ENCODE measurements around the gene DIP2C. TPM values are rescaled to one million over a fixed set of nuclear protein-coding genes. Genes with fewer than 3 reads are reported as not detected.
A peak's percentile ranks its signal among the peaks of the same experiment; 100 is the strongest.
"Not testable (repeated sequence)": the region's sequence is repeated elsewhere in the genome, so short reads cannot be mapped to it uniquely, and the experiment has no call there.

The DIP2C gene
- total and polyA plus RNA-seq, 4 donors = 6.4 to 40.2 (median 23.8) TPM

- not testable (repeated sequence) for ATAC-seq (ENCODE audit: low FRiP score); H3K4me1 ChIP-seq (ENCODE audit: control insufficient read depth in 1 of 2, insufficient read depth in 2 of 2, low read length in 2 of 2)
- WGBS, 2 donors = 79 to 89% methylated on average over 2 of the region's 2 CpGs
These were observed 157.1 kb downstream of the DIP2C start for GRCh38 chr10:532331-532730.

GRCh38 chr10:531541-531940 lies 157.9 kb downstream of the DIP2C start:
- no peaks in the 10 kb centered on the region for H3K27me3 ChIP-seq (ENCODE audit: control insufficient read depth in 1 of 2, insufficient read depth in 2 of 2, low read length in 1 of 2)
- H3K4me1 ChIP-seq (ENCODE audit: control insufficient read depth in 1 of 2, insufficient read depth in 2 of 2, low read length in 2 of 2) = no peaks in the 10 kb centered on the region
- no peak overlapping the region for H3K4me3 ChIP-seq (ENCODE audit: low read length in 2 of 2)
- ATAC-seq (ENCODE audit: low FRiP score) (no peak), DNase-seq (peak in 1 of 2 donors; percentile 33)
- 90 to 93% methylated on average over 18 of the region's 18 CpGs for WGBS, 2 donors
- intact Hi-C loops (cut with DNase I) = no loop called here
- no peaks in the 10 kb centered on the region for H3K9me3 ChIP-seq (ENCODE audit: control insufficient read depth, low read length)
- H3K27ac ChIP-seq (ENCODE audit: low read depth in 1 of 2, low read length in 2 of 2) = no peak overlapping the region
- H3K36me3 ChIP-seq (ENCODE audit: control insufficient read depth in 1 of 2, insufficient read depth in 2 of 2, low read length in 1 of 2) = no peaks in the 10 kb centered on the region

More at GRCh38 chr10:532331-532730, 157.1 kb downstream of the DIP2C start:
- H3K4me3 ChIP-seq (ENCODE audit: low read length in 2 of 2); H3K9me3 ChIP-seq (ENCODE audit: control insufficient read depth, low read length); DNase-seq; H3K27ac ChIP-seq (ENCODE audit: low read depth in 1 of 2, low read length in 2 of 2); H3K36me3 ChIP-seq (ENCODE audit: control insufficient read depth in 1 of 2, insufficient read depth in 2 of 2, low read length in 1 of 2); H3K27me3 ChIP-seq (ENCODE audit: control insufficient read depth in 1 of 2, insufficient read depth in 2 of 2, low read length in 1 of 2); intact Hi-C loops (cut with DNase I): not testable (repeated sequence)

- H3K4me3 ChIP-seq (ENCODE audit: low read length in 2 of 2) = no peak overlapping the region
- DNase-seq (peak in 1 of 2 donors; percentile 69), ATAC-seq (ENCODE audit: low FRiP score) (no peak)
- no peaks in the 10 kb centered on the region for H3K36me3 ChIP-seq (ENCODE audit: control insufficient read depth in 1 of 2, insufficient read depth in 2 of 2, low read length in 1 of 2)
- 86 to 91% methylated on average over 16 of the region's 16 CpGs for WGBS, 2 donors
- intact Hi-C loops (cut with DNase I) = no loop called here
- no peaks in the 10 kb centered on the region for H3K9me3 ChIP-seq (ENCODE audit: control insufficient read depth, low read length)
- H3K27me3 ChIP-seq (ENCODE audit: control insufficient read depth in 1 of 2, insufficient read depth in 2 of 2, low read length in 1 of 2) = no peaks in the 10 kb centered on the region
- no peaks in the 10 kb centered on the region for H3K4me1 ChIP-seq (ENCODE audit: control insufficient read depth in 1 of 2, insufficient read depth in 2 of 2, low read length in 2 of 2)
- no peak overlapping the region for H3K27ac ChIP-seq (ENCODE audit: low read depth in 1 of 2, low read length in 2 of 2)
These were observed 158.8 kb downstream of the DIP2C start for GRCh38 chr10:530717-531116.

- Histone ChIP-seq H3K36me3 (ENCODE audit: control insufficient read depth in 1 of 2, insufficient read depth in 2 of 2, low read length in 1 of 2) (no peaks in the 10 kb centered on the region), H3K4me3 (ENCODE audit: low read length in 2 of 2) (no peak overlapping the region), H3K27ac (ENCODE audit: low read depth in 1 of 2, low read length in 2 of 2) (no peak overlapping the region), H3K4me1 (ENCODE audit: control insufficient read depth in 1 of 2, insufficient read depth in 2 of 2, low read length in 2 of 2) (no peaks in the 10 kb centered on the region), H3K9me3 (ENCODE audit: control insufficient read depth, low read length) (no peaks in the 10 kb centered on the region), H3K27me3 (ENCODE audit: control insufficient read depth in 1 of 2, insufficient read depth in 2 of 2, low read length in 1 of 2) (no peaks in the 10 kb centered on the region)
- 92 to 93% methylated on average over 27 of the region's 27 CpGs for WGBS, 2 donors
- peak in 1 of 2 donors; percentile 62 for DNase-seq
- intact Hi-C loops (cut with DNase I) = no loop called here
- no peak for ATAC-seq (ENCODE audit: low FRiP score)
These were observed 159.8 kb downstream of the DIP2C start for GRCh38 chr10:529468-530230.

- ATAC-seq (ENCODE audit: low FRiP score) (no peak), DNase-seq (peak in 1 of 2 donors; percentile 49)
- intact Hi-C loops (cut with DNase I) = no loop called here
- Histone ChIP-seq H3K4me3 (ENCODE audit: low read length in 2 of 2) (no peak overlapping the region), H3K27me3 (ENCODE audit: control insufficient read depth in 1 of 2, insufficient read depth in 2 of 2, low read length in 1 of 2) (no peaks in the 10 kb centered on the region), H3K9me3 (ENCODE audit: control insufficient read depth, low read length) (no peaks in the 10 kb centered on the region), H3K27ac (ENCODE audit: low read depth in 1 of 2, low read length in 2 of 2) (no peak overlapping the region), H3K36me3 (ENCODE audit: control insufficient read depth in 1 of 2, insufficient read depth in 2 of 2, low read length in 1 of 2) (no peaks in the 10 kb centered on the region), H3K4me1 (ENCODE audit: control insufficient read depth in 1 of 2, insufficient read depth in 2 of 2, low read length in 2 of 2) (no peaks in the 10 kb centered on the region)
- 89 to 95% methylated on average over 37 of the region's 37 CpGs for WGBS, 2 donors
These were observed 161.0 kb downstream of the DIP2C start for GRCh38 chr10:528173-529165.

- ATAC-seq (ENCODE audit: low FRiP score) (no peak), DNase-seq (no peak)
- Histone ChIP-seq H3K36me3 (ENCODE audit: control insufficient read depth in 1 of 2, insufficient read depth in 2 of 2, low read length in 1 of 2) (no peaks in the 10 kb centered on the region), H3K9me3 (ENCODE audit: control insufficient read depth, low read length) (no peaks in the 10 kb centered on the region), H3K27me3 (ENCODE audit: control insufficient read depth in 1 of 2, insufficient read depth in 2 of 2, low read length in 1 of 2) (no peaks in the 10 kb centered on the region), H3K27ac (ENCODE audit: low read depth in 1 of 2, low read length in 2 of 2) (no peak overlapping the region), H3K4me3 (ENCODE audit: low read length in 2 of 2) (no peak overlapping the region), H3K4me1 (ENCODE audit: control insufficient read depth in 1 of 2, insufficient read depth in 2 of 2, low read length in 2 of 2) (no peaks in the 10 kb centered on the region)
- intact Hi-C loops (cut with DNase I) = no loop called here
- WGBS, 2 donors = 81 to 85% methylated on average over 1 of the region's 1 CpG
These were observed 162.1 kb downstream of the DIP2C start for GRCh38 chr10:527416-527815.

GRCh38 chr10:526651-527312 lies 162.7 kb downstream of the DIP2C start:
- DNase-seq = peak in 1 of 2 donors; percentile 63
- ATAC-seq (ENCODE audit: low FRiP score) = no peak
- Histone ChIP-seq H3K36me3 (ENCODE audit: control insufficient read depth in 1 of 2, insufficient read depth in 2 of 2, low read length in 1 of 2) (no peaks in the 10 kb centered on the region), H3K4me1 (ENCODE audit: control insufficient read depth in 1 of 2, insufficient read depth in 2 of 2, low read length in 2 of 2) (no peaks in the 10 kb centered on the region), H3K27me3 (ENCODE audit: control insufficient read depth in 1 of 2, insufficient read depth in 2 of 2, low read length in 1 of 2) (no peaks in the 10 kb centered on the region), H3K9me3 (ENCODE audit: control insufficient read depth, low read length) (no peaks in the 10 kb centered on the region), H3K27ac (ENCODE audit: low read depth in 1 of 2, low read length in 2 of 2) (no peak overlapping the region), H3K4me3 (ENCODE audit: low read length in 2 of 2) (no peak overlapping the region)
- intact Hi-C loops (cut with DNase I) = no loop called here
- 94 to 95% methylated on average over 21 of the region's 21 CpGs for whole genome bisulfite sequencing, 2 donors

- Histone ChIP-seq H3K36me3 (ENCODE audit: control insufficient read depth in 1 of 2, insufficient read depth in 2 of 2, low read length in 1 of 2) (no peaks in the 10 kb centered on the region), H3K4me1 (ENCODE audit: control insufficient read depth in 1 of 2, insufficient read depth in 2 of 2, low read length in 2 of 2) (no peaks in the 10 kb centered on the region)
- ATAC-seq (ENCODE audit: low FRiP score) = no peak
These were observed 163.7 kb downstream of the DIP2C start for GRCh38 chr10:525565-526315.

More at GRCh38 chr10:525565-526315, 163.7 kb downstream of the DIP2C start:
- DNase-seq = peak in 1 of 2 donors; percentile 66
- no peak overlapping the region for H3K4me3 ChIP-seq (ENCODE audit: low read length in 2 of 2)
- WGBS, 2 donors = 89% methylated on average over 17 of the region's 17 CpGs
- no peaks in the 10 kb centered on the region for H3K9me3 ChIP-seq (ENCODE audit: control insufficient read depth, low read length)
- intact Hi-C loops (cut with DNase I) = no loop called here
- H3K27me3 ChIP-seq (ENCODE audit: control insufficient read depth in 1 of 2, insufficient read depth in 2 of 2, low read length in 1 of 2) = no peaks in the 10 kb centered on the region
- H3K27ac ChIP-seq (ENCODE audit: low read depth in 1 of 2, low read length in 2 of 2) = no peak overlapping the region
